GM10248 (cell line): ENCODE measurements around the gene VWF.

Experiments
- CTCF ChIA-PET: fragments of 300-600 bp; sonication (Branson Sonifier 250); formaldehyde crosslinking; extraction: SDS; loops from one replicate; lab custom pipeline; 2021; ENCODE audit warnings: antibody characterized with exemption; lab: Yijun Ruan, JAX
- POLR2A ChIA-PET: fragments of 350-650 bp; sonication (Branson Sonifier 250); formaldehyde crosslinking; extraction: SDS; loops from one replicate; lab custom pipeline; 2020; ENCODE audit warnings: antibody characterized with exemption; lab: Yijun Ruan, JAX
- DNase-seq: peaks from one replicate; pipeline ENCODE4 v3.0.0; 2012; ENCODE audit errors: extremely low spot score
- CTCF ChIP-seq: IDR thresholded peaks from 2 replicates; pipeline ENCODE4 v1.5.1; 2012; ENCODE audit warnings: mild to moderate bottlenecking, low read depth; ENCODE audit errors: extremely low read depth, missing control alignments, control extremely low read depth

VWF gene

DNA sequence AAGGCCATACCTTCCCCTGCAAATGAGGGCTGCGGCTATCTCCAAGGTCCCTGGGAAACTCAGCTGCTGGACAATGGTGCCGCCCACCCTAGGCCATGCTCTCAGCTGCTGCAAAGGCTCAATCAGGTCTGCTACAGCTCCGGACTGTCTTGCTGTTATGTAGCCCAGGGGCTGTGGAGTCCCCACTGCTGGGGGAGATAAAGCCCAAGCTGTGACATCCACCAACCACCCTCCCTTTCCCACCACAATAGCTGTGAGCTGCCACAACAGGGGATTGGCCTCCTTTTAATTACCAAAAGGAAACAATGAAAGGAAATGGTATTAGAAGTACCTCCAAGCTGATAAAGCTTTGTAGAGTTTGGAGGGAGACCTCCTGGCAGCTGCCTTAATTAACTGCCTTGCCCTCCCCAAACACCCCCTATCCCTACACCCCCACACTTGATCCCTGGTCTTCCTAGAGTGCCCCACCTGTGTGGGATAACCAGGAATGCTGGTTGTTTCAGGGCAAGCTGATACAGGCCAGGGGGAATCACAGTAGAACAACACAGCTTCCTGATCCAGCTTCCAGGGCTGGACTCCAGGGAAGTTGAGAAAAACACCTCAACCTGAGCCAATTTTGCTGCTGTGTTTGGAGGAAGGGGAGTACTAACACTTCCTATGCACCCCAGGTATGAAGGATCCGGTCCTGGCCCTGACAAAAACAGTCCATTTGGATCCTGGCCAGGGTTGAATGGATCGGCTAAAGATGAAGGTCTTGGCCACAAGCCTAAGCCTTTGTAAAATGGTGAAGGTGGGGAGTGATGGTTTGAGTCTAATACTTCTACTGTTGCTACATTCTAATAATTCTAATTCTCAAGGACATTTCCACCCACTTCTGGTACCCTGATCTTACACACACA, at the start of gene VWF:
Gene VWF (minus strand): TSS at position 260 of the 899 bp plus-strand sequence. CDS start 1,474 bp downstream, outside the sequence.
- ChIA-PET CTCF (interaction anchor here (0.9 to 1.5 kb wide), 3 partner anchors 71 to 154 kb away, joined by 3 to 4 read pairs (median 3); no protein-coding TSS in a partner anchor), POLR2A (no interaction called here)
- TF ChIP-seq CTCF = no peak
- DNase-seq = no peak

DNA sequence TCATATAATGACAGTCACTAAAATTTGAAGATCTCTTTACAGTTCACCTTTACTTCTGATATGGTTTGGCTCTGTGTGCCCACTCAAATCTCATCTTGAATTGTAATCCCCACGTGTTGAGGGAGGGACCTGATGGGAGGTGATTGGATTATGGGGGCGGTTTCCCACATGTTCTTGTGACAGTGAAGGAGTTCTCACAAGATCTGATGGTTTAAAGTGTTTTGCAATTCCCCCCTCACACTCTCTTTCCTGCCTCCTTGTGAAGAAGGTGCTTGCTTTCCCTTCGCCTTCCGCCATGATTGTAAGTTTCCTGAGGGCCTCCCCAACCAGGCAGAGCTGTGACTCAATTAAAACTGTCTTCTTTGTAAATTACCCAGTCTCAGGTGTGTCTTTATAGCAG, 48.4 kb upstream of the VWF start:
- ChIA-PET POLR2A (interaction anchor here (0.6 kb wide), 1 partner anchor 254 kb away, joined by 4 read pairs; no protein-coding TSS in a partner anchor), CTCF (interaction anchor here (1.5 kb wide), 1 partner anchor 23 kb away, joined by 3 read pairs; no protein-coding TSS in a partner anchor)
- no peak for TF ChIP-seq CTCF
- no peak for DNase-seq

- DNase-seq = no peak
- TF ChIP-seq CTCF = no peak
- ChIA-PET CTCF (interaction anchor here (1.5 kb wide), 1 partner anchor 23 kb away, joined by 3 read pairs; no protein-coding TSS in a partner anchor), POLR2A (no interaction called here)
Observed at GRCh38 chr12:6172086-6172485, 47.6 kb upstream of the VWF start.

GRCh38 chr12:6171409-6172015, 47.0 kb upstream of the VWF start:
- no peak for DNase-seq
- POLR2A ChIA-PET = no interaction called here
- TF ChIP-seq CTCF = no peak
- CTCF ChIA-PET = interaction anchor here (1.5 kb wide), 1 partner anchor 24 kb away, joined by 3 read pairs; no protein-coding TSS in a partner anchor

GRCh38 chr12:6167327-6168280, 43.1 kb upstream of the VWF start:
- POLR2A ChIA-PET = no interaction called here
- DNase-seq = peak; percentile 82
- no peak for TF ChIP-seq CTCF
- CTCF ChIA-PET = interaction anchor here (0.9 to 3.1 kb wide), 10 partner anchors 9 to 120 kb away, joined by 3 to 17 read pairs (median 4); no protein-coding TSS in a partner anchor
